Fibroblast of lung (primary cell): ENCODE measurements around the gene SPOCK1.
"Not testable (repeated sequence)": the region's sequence is repeated elsewhere in the genome, so short reads cannot be mapped to it uniquely, and the experiment has no call there.

ENCODE experiments used
- EZH2 ChIP-seq: IDR thresholded peaks from 2 replicates; pipeline ENCODE4 v1.5.1; 2012; ENCODE audit warnings: low read length, control low read depth, mild to moderate bottlenecking; ENCODE audit errors: missing control alignments
- TF ChIP-seq, protein P1 (sequence below), 2 donors: IDR thresholded peaks in 1 of 2; conservative IDR thresholded peaks in 1 of 2; 1 replicate in 1 of 2; 2 replicates in 1 of 2; pipeline ENCODE4 v1.5.1; 2011 to 2012; ENCODE audit warnings: low read length in 2 of 2, control low read depth in 1 of 2, inconsistent platforms in 1 of 2, low read depth in 1 of 2, mild to moderate bottlenecking in 1 of 2

DNA sequence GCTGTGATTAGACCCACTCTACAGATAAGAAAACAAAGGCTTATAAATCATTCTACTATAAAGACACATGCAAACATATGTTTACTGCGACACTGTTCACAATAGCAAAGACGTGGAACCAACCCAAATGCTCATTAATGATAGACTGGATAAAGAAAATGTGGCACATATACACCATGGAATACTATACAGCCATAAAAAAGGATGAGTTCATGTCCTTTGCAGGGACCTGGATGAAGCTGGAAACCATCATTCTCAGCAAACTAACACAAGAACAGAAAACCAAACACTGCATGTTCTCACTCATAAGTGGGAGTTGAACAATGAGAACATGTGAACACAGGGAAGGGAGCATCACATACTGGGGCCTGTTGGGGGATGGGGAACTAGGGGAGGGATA lies 240.0 kb downstream of the SPOCK1 start:
- TF ChIP-seq, protein P1, sequence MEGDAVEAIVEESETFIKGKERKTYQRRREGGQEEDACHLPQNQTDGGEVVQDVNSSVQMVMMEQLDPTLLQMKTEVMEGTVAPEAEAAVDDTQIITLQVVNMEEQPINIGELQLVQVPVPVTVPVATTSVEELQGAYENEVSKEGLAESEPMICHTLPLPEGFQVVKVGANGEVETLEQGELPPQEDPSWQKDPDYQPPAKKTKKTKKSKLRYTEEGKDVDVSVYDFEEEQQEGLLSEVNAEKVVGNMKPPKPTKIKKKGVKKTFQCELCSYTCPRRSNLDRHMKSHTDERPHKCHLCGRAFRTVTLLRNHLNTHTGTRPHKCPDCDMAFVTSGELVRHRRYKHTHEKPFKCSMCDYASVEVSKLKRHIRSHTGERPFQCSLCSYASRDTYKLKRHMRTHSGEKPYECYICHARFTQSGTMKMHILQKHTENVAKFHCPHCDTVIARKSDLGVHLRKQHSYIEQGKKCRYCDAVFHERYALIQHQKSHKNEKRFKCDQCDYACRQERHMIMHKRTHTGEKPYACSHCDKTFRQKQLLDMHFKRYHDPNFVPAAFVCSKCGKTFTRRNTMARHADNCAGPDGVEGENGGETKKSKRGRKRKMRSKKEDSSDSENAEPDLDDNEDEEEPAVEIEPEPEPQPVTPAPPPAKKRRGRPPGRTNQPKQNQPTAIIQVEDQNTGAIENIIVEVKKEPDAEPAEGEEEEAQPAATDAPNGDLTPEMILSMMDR (conservative IDR thresholded peaks at IDR 0.05 in 1 of 2, IDR thresholded peaks at IDR 0.05 in 1 of 2; ENCODE audit: low read depth in 1 of 2, low read length in 2 of 2), result not testable (repeated sequence)
- TF ChIP-seq EZH2, result not testable (repeated sequence)
